ENCODE results near the gene OPN1SW. TPM values are rescaled to one million over a fixed set of nuclear protein-coding genes. Genes with fewer than 3 reads are reported as not detected.

Gene OPN1SW
- total and polyA plus RNA-seq, 2 experiments from 2014 or later: 2.2 TPM; not detected in 1

GRCh38 chr7:128778946-128779345, 3.4 kb upstream of the OPN1SW start:
- peaks cover 17% of the 10 kb centered on the region for H3K4me1 ChIP-seq (ENCODE audit: insufficient read depth)
- no peaks in the 10 kb centered on the region for H3K9me2 ChIP-seq (ENCODE audit: insufficient read depth)
- no peak overlapping the region for H2AFZ ChIP-seq
- TF ChIP-seq EZH2 (IDR thresholded peaks at IDR 0.05; ENCODE audit: insufficient read depth, poor library complexity, severe bottlenecking): no peak
- no peak for TF ChIP-seq EZH2phosphoT487 (IDR thresholded peaks at IDR 0.05; ENCODE audit: insufficient read depth, low read depth)
- 91 to 93% methylated on average over 5 of the region's 5 CpGs for WGBS, 2 experiments (ENCODE audit: low coverage in 1 of 2, low lambda C conversion rate in 2 of 2, missing lambda C conversion rate in 2 of 2)
- no peak overlapping the region for H3K27ac ChIP-seq
- H3K9me3 ChIP-seq (ENCODE audit: low read depth): peaks cover 9% of the 10 kb centered on the region
- H3K36me3 ChIP-seq (ENCODE audit: low read depth): peaks cover 14% of the 10 kb centered on the region
- H3K4me2 ChIP-seq (ENCODE audit: unreplicated experiment): no peak overlapping the region
- no peaks in the 10 kb centered on the region for H3K79me2 ChIP-seq (ENCODE audit: insufficient read depth)
- H3F3A ChIP-seq (ENCODE audit: insufficient read depth): peaks cover 79% of the 10 kb centered on the region
- H3K4me3 ChIP-seq: no peak overlapping the region
- no peaks in the 10 kb centered on the region for H4K20me1 ChIP-seq (ENCODE audit: insufficient read depth)
- no peak overlapping the region for H3K9ac ChIP-seq
- DNase-seq: no peak
- no peaks in the 10 kb centered on the region for H3K27me3 ChIP-seq (replicated peaks; ENCODE audit: insufficient read depth)
- in situ Hi-C loops (cut with MboI): no loop called here

GRCh38 chr7:128777156-128778123, 1.8 kb upstream of the OPN1SW start:
- Histone ChIP-seq H2AFZ (no peak overlapping the region), H3K4me2 (ENCODE audit: unreplicated experiment) (no peak overlapping the region), H4K20me1 (ENCODE audit: insufficient read depth) (no peaks in the 10 kb centered on the region), H3K9me3 (ENCODE audit: low read depth) (peaks cover 9% of the 10 kb centered on the region), H3K36me3 (ENCODE audit: low read depth) (peaks cover 26% of the 10 kb centered on the region), H3K4me3 (no peak overlapping the region), H3K4me1 (ENCODE audit: insufficient read depth) (peaks cover 17% of the 10 kb centered on the region), H3K9me2 (ENCODE audit: insufficient read depth) (no peaks in the 10 kb centered on the region), H3F3A (ENCODE audit: insufficient read depth) (peaks cover 81% of the 10 kb centered on the region), H3K27me3 (replicated peaks; ENCODE audit: insufficient read depth) (no peaks in the 10 kb centered on the region), H3K79me2 (ENCODE audit: insufficient read depth) (no peaks in the 10 kb centered on the region; the same call in 1 of the 2 replicates), H3K27ac (peak overlapping the region; percentile 18; the same call in 1 of the 2 replicates), H3K9ac (no peak overlapping the region)
- WGBS, 2 experiments (ENCODE audit: low coverage in 1 of 2, low lambda C conversion rate in 2 of 2, missing lambda C conversion rate in 2 of 2): 44 to 47% methylated on average over 5 of the region's 5 CpGs
- no peak for TF ChIP-seq EZH2phosphoT487 (IDR thresholded peaks at IDR 0.05; ENCODE audit: insufficient read depth, low read depth)
- no peak for TF ChIP-seq EZH2 (IDR thresholded peaks at IDR 0.05; ENCODE audit: insufficient read depth, poor library complexity, severe bottlenecking)
- in situ Hi-C loops (cut with MboI): no loop called here
- peak; percentile 60 for DNase-seq

- Histone ChIP-seq H3F3A (ENCODE audit: insufficient read depth) (peaks cover 82% of the 10 kb centered on the region), H3K27me3 (replicated peaks; ENCODE audit: insufficient read depth) (no peaks in the 10 kb centered on the region), H3K79me2 (ENCODE audit: insufficient read depth) (peaks cover 21% of the 10 kb centered on the region), H3K4me1 (ENCODE audit: insufficient read depth) (no peaks in the 10 kb centered on the region), H3K4me2 (ENCODE audit: unreplicated experiment) (no peak overlapping the region), H3K9ac (no peak overlapping the region), H3K36me3 (ENCODE audit: low read depth) (peaks cover 52% of the 10 kb centered on the region), H4K20me1 (ENCODE audit: insufficient read depth) (peaks cover 8% of the 10 kb centered on the region), H3K4me3 (no peak overlapping the region), H2AFZ (no peak overlapping the region), H3K9me3 (ENCODE audit: low read depth) (peaks cover 9% of the 10 kb centered on the region), H3K27ac (no peak overlapping the region), H3K9me2 (ENCODE audit: insufficient read depth) (no peaks in the 10 kb centered on the region)
- WGBS, 2 experiments (ENCODE audit: low coverage in 1 of 2, low lambda C conversion rate in 2 of 2, missing lambda C conversion rate in 2 of 2): 84% methylated on average over 7 of the region's 7 CpGs
- in situ Hi-C loops (cut with MboI): no loop called here
- DNase-seq: no peak
- TF ChIP-seq EZH2 (IDR thresholded peaks at IDR 0.05; ENCODE audit: insufficient read depth, poor library complexity, severe bottlenecking) (no peak), EZH2phosphoT487 (IDR thresholded peaks at IDR 0.05; ENCODE audit: insufficient read depth, low read depth) (no peak)
These were observed 673 bp downstream of the OPN1SW start for GRCh38 chr7:128774921-128775320.

GRCh38 chr7:128774029-128774689, 1.4 kb downstream of the OPN1SW start:
- Histone ChIP-seq H3F3A (ENCODE audit: insufficient read depth) (peaks cover 84% of the 10 kb centered on the region), H3K27ac (no peak overlapping the region), H4K20me1 (ENCODE audit: insufficient read depth) (peaks cover 8% of the 10 kb centered on the region), H3K9me3 (ENCODE audit: low read depth) (peaks cover 9% of the 10 kb centered on the region), H2AFZ (no peak overlapping the region), H3K4me3 (no peak overlapping the region), H3K36me3 (ENCODE audit: low read depth) (peaks cover 59% of the 10 kb centered on the region), H3K4me1 (ENCODE audit: insufficient read depth) (no peaks in the 10 kb centered on the region), H3K27me3 (replicated peaks; ENCODE audit: insufficient read depth) (no peaks in the 10 kb centered on the region), H3K9ac (no peak overlapping the region), H3K79me2 (ENCODE audit: insufficient read depth) (peaks cover 28% of the 10 kb centered on the region), H3K9me2 (ENCODE audit: insufficient read depth) (no peaks in the 10 kb centered on the region), H3K4me2 (ENCODE audit: unreplicated experiment) (no peak overlapping the region)
- in situ Hi-C loops (cut with MboI): no loop called here
- TF ChIP-seq EZH2phosphoT487 (IDR thresholded peaks at IDR 0.05; ENCODE audit: insufficient read depth, low read depth) (no peak), EZH2 (IDR thresholded peaks at IDR 0.05; ENCODE audit: insufficient read depth, poor library complexity, severe bottlenecking) (no peak)
- no peak for DNase-seq
- 93 to 94% methylated on average over 13 of the region's 13 CpGs for WGBS, 2 experiments (ENCODE audit: low coverage in 1 of 2, low lambda C conversion rate in 2 of 2, missing lambda C conversion rate in 2 of 2)

Measured in GM23248 (cell line).